Loucy (cell line): ENCODE results near the gene SMG1.

Source experiments
- H2AFZ ChIP-seq: fragments of 200-600 bp; sonication (generic); 2 replicates; pipeline ENCODE4 v1.6.0; 2016; ENCODE audit warnings: antibody characterized with exemption, mild to moderate bottlenecking, low read length, moderate library complexity
- H3F3A ChIP-seq: fragments of 200-600 bp; 2 replicates; pipeline ENCODE4 v1.6.0; 2016; ENCODE audit warnings: antibody characterized with exemption, low read depth, mild to moderate bottlenecking
- H3K27me3 ChIP-seq: fragments of 200-600 bp; sonication (generic); 2 replicates; pipeline ENCODE4 v1.6.1; 2014; ENCODE audit warnings: low read length, mild to moderate bottlenecking; ENCODE audit not compliant: insufficient read depth, poor library complexity, severe bottlenecking
- H3K36me3 ChIP-seq: fragments of 200-600 bp; sonication (generic); 2 replicates; pipeline ENCODE4 v1.6.1; 2016; ENCODE audit warnings: low read length; ENCODE audit not compliant: insufficient read depth
- H3K4me1 ChIP-seq: fragments of 200-600 bp; sonication (generic); 2 replicates; pipeline ENCODE4 v1.5.1; 2014; ENCODE audit warnings: low read length, mild to moderate bottlenecking; ENCODE audit not compliant: insufficient read depth, poor library complexity, severe bottlenecking
- H3K4me2 ChIP-seq: fragments of 200-600 bp; sonication (generic); 2 replicates; pipeline ENCODE4 v1.6.0; 2014; ENCODE audit warnings: antibody characterized with exemption, low read length, low read depth, mild to moderate bottlenecking; ENCODE audit not compliant: poor library complexity, severe bottlenecking
- H3K4me3 ChIP-seq: fragments of 200-600 bp; sonication (generic); 2 replicates; pipeline ENCODE4 v1.5.1; 2014; ENCODE audit warnings: low read length, mild to moderate bottlenecking, mixed read lengths; ENCODE audit not compliant: poor library complexity, severe bottlenecking
- H3K79me2 ChIP-seq: fragments of 200-600 bp; sonication (generic); 2 replicates; pipeline ENCODE4 v1.6.1; 2014; ENCODE audit warnings: low read length; ENCODE audit not compliant: insufficient read depth
- H3K9ac ChIP-seq: fragments of 200-600 bp; sonication (generic); 2 replicates; pipeline ENCODE4 v1.6.0; 2014; ENCODE audit warnings: mild to moderate bottlenecking, low read depth, low read length, moderate library complexity; ENCODE audit not compliant: poor library complexity, severe bottlenecking
- H3K9me2 ChIP-seq: fragments of 200-600 bp; sonication (generic); replicated peaks from 2 replicates; pipeline ENCODE4 v1.6.1; 2016; ENCODE audit warnings: low read depth, low read length, mixed read lengths
- H3K9me3 ChIP-seq: fragments of 200-600 bp; sonication (generic); 2 replicates; pipeline ENCODE4 v1.6.1; 2014; ENCODE audit warnings: mild to moderate bottlenecking, antibody characterized with exemption, low read length, low read depth; ENCODE audit not compliant: insufficient read depth
- H4K20me1 ChIP-seq: fragments of 200-600 bp; sonication (generic); 2 replicates; pipeline ENCODE4 v1.6.0; 2014; ENCODE audit warnings: antibody characterized with exemption, low read length, mild to moderate bottlenecking; ENCODE audit not compliant: insufficient read depth, poor library complexity, severe bottlenecking
- EZH2phosphoT487 ChIP-seq: fragments of 200-600 bp; IDR thresholded peaks from 2 replicates; pipeline ENCODE4 v1.6.1; 2018; ENCODE audit warnings: antibody characterized with exemption, mild to moderate bottlenecking, moderate library complexity, borderline replicate concordance
- TF ChIP-seq, protein P1 (sequence below): fragments of 200-600 bp; sonication (generic); conservative IDR thresholded peaks from 2 replicates; pipeline ENCODE4 v1.5.1; 2014; ENCODE audit warnings: mild to moderate bottlenecking, antibody characterized with exemption, low read length

Gene SMG1

DNA sequence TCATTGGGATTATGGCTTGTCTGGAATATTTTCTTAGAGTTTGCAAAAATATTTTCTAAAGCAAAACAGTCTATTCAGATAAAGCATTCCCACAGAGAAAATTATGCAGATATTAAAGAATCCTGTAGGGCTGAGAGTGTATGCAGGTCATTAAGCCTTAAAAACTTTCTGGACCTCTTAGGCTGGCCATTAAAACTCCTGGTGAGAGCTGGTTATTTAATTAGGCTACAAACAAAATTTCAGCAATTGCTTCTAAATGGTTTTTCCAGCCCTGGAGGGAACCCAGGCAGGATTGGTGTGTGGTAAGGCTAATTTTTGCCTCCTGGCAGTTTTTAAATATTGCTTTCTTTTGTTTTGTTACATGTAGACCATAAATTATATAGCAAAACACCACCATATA lies 27.3 kb upstream of the SMG1 start:
- Histone ChIP-seq H3K79me2 (no peaks in the 10 kb centered on the region), H3K4me1 (no peaks in the 10 kb centered on the region), H3K4me3 (no peak overlapping the region), H3K36me3 (no peaks in the 10 kb centered on the region), H3K4me2 (no peak overlapping the region), H3K9me2 (no peaks in the 10 kb centered on the region), H3K27me3 (no peaks in the 10 kb centered on the region), H2AFZ (no peak overlapping the region), H3K9me3 (no peaks in the 10 kb centered on the region), H4K20me1 (no peaks in the 10 kb centered on the region), H3F3A (no peaks in the 10 kb centered on the region), H3K9ac (no peak overlapping the region)
- no peak for TF ChIP-seq EZH2phosphoT487
- TF ChIP-seq, protein P1, sequence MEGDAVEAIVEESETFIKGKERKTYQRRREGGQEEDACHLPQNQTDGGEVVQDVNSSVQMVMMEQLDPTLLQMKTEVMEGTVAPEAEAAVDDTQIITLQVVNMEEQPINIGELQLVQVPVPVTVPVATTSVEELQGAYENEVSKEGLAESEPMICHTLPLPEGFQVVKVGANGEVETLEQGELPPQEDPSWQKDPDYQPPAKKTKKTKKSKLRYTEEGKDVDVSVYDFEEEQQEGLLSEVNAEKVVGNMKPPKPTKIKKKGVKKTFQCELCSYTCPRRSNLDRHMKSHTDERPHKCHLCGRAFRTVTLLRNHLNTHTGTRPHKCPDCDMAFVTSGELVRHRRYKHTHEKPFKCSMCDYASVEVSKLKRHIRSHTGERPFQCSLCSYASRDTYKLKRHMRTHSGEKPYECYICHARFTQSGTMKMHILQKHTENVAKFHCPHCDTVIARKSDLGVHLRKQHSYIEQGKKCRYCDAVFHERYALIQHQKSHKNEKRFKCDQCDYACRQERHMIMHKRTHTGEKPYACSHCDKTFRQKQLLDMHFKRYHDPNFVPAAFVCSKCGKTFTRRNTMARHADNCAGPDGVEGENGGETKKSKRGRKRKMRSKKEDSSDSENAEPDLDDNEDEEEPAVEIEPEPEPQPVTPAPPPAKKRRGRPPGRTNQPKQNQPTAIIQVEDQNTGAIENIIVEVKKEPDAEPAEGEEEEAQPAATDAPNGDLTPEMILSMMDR: no peak

- no peaks in the 10 kb centered on the region for H4K20me1 ChIP-seq
- H3K9me2 ChIP-seq: no peaks in the 10 kb centered on the region
- no peaks in the 10 kb centered on the region for H3K9me3 ChIP-seq
- H3K4me3 ChIP-seq: no peak overlapping the region
- TF ChIP-seq, protein P1: no peak
- TF ChIP-seq EZH2phosphoT487: no peak
- H2AFZ ChIP-seq: no peak overlapping the region
- no peaks in the 10 kb centered on the region for H3F3A ChIP-seq
- H3K4me2 ChIP-seq: no peak overlapping the region
- no peaks in the 10 kb centered on the region for H3K79me2 ChIP-seq
- no peaks in the 10 kb centered on the region for H3K36me3 ChIP-seq
- H3K9ac ChIP-seq: no peak overlapping the region
- no peaks in the 10 kb centered on the region for H3K27me3 ChIP-seq
- no peaks in the 10 kb centered on the region for H3K4me1 ChIP-seq
These were observed 24.4 kb upstream of the SMG1 start for GRCh38 chr16:18950469-18951185.

DNA sequence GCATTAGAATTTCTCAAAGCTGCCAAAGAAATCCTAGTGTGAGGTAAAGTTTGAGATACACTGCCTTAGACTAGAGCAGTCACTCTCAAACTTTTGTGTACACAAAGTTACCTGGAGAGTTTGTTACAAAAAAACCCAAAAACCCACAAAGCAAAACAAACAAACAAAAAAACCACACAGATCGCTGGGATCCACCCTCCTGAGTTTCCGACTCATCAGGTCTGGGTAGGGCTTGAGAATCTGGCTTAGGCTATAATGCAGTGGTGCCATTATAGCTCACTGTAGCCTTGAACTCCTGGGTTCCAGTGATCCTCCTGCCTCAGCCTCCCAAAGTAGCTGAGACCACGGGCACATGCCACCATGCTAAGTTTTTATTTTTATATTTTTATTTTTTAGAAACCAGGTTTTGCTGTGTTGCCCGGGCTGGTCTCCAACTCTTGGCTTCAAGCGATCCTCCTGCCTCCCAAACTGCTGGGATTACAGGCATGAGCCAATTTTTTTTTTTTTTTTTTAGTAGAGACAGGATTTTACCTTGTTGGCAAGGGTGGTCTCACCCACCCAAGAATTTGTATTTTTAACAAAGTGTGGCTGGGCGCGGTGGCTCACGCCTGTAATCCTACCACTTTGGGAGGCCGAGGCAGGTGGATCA lies 22.3 kb upstream of the SMG1 start:
- H4K20me1 ChIP-seq: no peaks in the 10 kb centered on the region
- no peak for TF ChIP-seq EZH2phosphoT487
- TF ChIP-seq, protein P1: no peak
- H3F3A ChIP-seq: no peaks in the 10 kb centered on the region
- no peaks in the 10 kb centered on the region for H3K27me3 ChIP-seq
- H3K4me2 ChIP-seq: no peak overlapping the region
- no peaks in the 10 kb centered on the region for H3K79me2 ChIP-seq
- no peaks in the 10 kb centered on the region for H3K4me1 ChIP-seq
- H2AFZ ChIP-seq: no peak overlapping the region
- H3K36me3 ChIP-seq: no peaks in the 10 kb centered on the region
- no peaks in the 10 kb centered on the region for H3K9me3 ChIP-seq
- H3K9ac ChIP-seq: no peak overlapping the region
- no peak overlapping the region for H3K4me3 ChIP-seq
- H3K9me2 ChIP-seq: no peaks in the 10 kb centered on the region
